SJCRH30 (cell line): ENCODE data around the gene SERPIND1. TPM values are rescaled to one million over a fixed set of nuclear protein-coding genes. Genes with fewer than 3 reads are reported as not detected.
"Not testable (repeated sequence)": the region's sequence is repeated elsewhere in the genome, so short reads cannot be mapped to it uniquely, and the experiment has no call there.

Experiments used
- DNase-seq, 2 experiments: peaks; one replicate each; pipeline ENCODE4 v3.0.0-alpha.2; 2015 to 2020
- H3K27ac ChIP-seq: fragments of 250-450 bp; sonication (Bioruptor Pico); 2 replicates; pipeline ENCODE4 v1.5.1; 2020; ENCODE audit warnings: mild to moderate bottlenecking, moderate library complexity
- H3K27me3 ChIP-seq: fragments of 250-450 bp; sonication (Bioruptor Pico); 2 replicates; pipeline ENCODE4 v1.5.1; 2020; ENCODE audit warnings: mild to moderate bottlenecking, moderate library complexity
- H3K36me3 ChIP-seq: fragments of 250-450 bp; sonication (Bioruptor Pico); 2 replicates; pipeline ENCODE4 v1.5.1; 2020; ENCODE audit warnings: mild to moderate bottlenecking, moderate library complexity
- H3K4me1 ChIP-seq: fragments of 250-450 bp; sonication (Bioruptor Pico); 2 replicates; pipeline ENCODE4 v1.5.1; 2020; ENCODE audit warnings: mild to moderate bottlenecking, moderate library complexity
- H3K4me3 ChIP-seq: fragments of 250-450 bp; sonication (Bioruptor Pico); 2 replicates; pipeline ENCODE4 v1.5.1; 2020; ENCODE audit warnings: mild to moderate bottlenecking, moderate library complexity
- H3K9me3 ChIP-seq: fragments of 250-450 bp; sonication (Bioruptor Pico); replicated peaks from 2 replicates; pipeline ENCODE4 v1.5.1; 2020; ENCODE audit warnings: mild to moderate bottlenecking, moderate library complexity
- total RNA-seq: library from RNA; depleted of rRNA; stranded (reverse); fragments of >200 nt; shearing (Covaris generic); gene quantifications from 2 replicates; pipeline ENCODE4 v1.2.3, GENCODE V29; 2014; rRNA removed

SERPIND1 gene
- total RNA-seq, 1 experiment from 2014 or later = 0.04 TPM

- Histone ChIP-seq H3K9me3 (no peaks in the 10 kb centered on the region), H3K27me3 (no peaks in the 10 kb centered on the region), H3K4me3 (no peak overlapping the region), H3K36me3 (peaks cover 25% of the 10 kb centered on the region), H3K27ac (no peak overlapping the region), H3K4me1 (no peaks in the 10 kb centered on the region)
- DNase-seq = no peak
Measured at GRCh38 chr22:20819471-20819870, 45.6 kb downstream of the SERPIND1 start.

DNA sequence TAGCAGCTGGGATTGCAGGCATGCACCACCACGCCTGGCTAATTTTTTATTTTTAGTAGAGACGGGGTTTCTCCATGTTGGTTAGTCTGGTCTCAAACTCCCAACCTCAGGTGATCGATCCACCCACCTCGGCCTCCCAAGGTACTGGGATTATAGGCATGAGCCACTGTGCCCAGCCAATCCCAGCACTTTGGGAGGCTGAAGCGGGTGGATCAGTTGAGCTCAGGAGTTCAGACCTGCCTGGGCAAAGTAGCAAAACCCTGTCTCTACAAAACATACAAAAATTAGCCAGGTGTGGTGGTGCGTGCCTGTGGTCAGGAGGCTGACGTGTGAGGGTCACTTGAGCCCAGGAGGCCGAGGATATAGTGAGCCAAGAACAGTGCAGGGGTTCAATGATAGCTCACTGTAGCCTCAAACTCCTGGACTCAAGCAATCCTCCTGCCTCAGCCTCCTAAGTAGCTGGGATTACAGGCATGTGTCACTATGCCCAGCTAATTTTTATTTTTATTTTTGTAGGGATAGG, 47.9 kb downstream of the SERPIND1 start:
- not testable (repeated sequence) for DNase-seq, H3K4me1 ChIP-seq, H3K27ac ChIP-seq, H3K9me3 ChIP-seq, H3K27me3 ChIP-seq, H3K4me3 ChIP-seq
- H3K36me3 ChIP-seq = peaks cover 22% of the 10 kb centered on the region

DNA sequence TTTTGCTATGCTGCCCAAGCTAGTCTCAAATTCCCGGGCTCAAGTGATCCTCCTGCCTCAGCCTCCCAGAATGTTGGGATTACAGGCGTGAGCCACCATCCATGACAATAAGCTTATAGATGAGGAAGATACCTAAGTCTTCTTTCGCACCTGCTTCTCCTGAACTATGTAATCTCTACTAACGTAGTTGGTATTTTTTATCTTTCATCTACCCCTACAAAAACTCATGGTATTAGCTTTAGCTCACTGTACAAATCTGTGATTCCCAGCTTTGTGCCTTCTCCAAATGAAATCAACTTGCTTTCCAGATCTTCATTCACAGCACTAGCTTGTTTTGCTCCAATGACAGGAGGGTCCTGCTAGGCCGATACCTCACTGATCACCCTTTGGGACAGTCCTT, 48.3 kb downstream of the SERPIND1 start:
- Histone ChIP-seq H3K9me3 (no peaks in the 10 kb centered on the region), H3K27me3 (no peaks in the 10 kb centered on the region), H3K4me1 (no peaks in the 10 kb centered on the region), H3K27ac (no peak overlapping the region), H3K4me3 (no peak overlapping the region), H3K36me3 (peaks cover 17% of the 10 kb centered on the region)
- DNase-seq = no peak

DNA sequence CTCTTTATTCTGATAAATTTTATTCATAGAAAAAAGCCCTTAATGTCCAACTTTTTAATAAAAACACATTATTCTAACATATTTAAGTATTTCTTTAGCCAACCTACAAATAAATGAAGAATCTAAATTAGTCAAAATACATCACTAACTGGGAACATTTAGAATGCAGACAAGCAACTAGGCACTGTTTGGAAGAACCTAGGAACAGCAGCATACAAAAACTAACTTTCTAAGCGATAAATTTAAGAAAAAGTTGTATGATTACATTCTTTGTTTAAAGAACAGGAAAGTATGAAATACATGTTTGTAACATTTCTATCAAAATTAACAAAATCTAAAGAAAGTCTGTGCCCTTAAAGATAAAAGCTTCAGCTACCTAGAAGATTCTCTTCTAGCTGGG, 49.4 kb downstream of the SERPIND1 start:
- Histone ChIP-seq H3K27ac (no peak overlapping the region), H3K4me1 (no peaks in the 10 kb centered on the region), H3K36me3 (peaks cover 17% of the 10 kb centered on the region), H3K27me3 (no peaks in the 10 kb centered on the region), H3K4me3 (no peak overlapping the region), H3K9me3 (no peaks in the 10 kb centered on the region)
- DNase-seq = no peak

DNA sequence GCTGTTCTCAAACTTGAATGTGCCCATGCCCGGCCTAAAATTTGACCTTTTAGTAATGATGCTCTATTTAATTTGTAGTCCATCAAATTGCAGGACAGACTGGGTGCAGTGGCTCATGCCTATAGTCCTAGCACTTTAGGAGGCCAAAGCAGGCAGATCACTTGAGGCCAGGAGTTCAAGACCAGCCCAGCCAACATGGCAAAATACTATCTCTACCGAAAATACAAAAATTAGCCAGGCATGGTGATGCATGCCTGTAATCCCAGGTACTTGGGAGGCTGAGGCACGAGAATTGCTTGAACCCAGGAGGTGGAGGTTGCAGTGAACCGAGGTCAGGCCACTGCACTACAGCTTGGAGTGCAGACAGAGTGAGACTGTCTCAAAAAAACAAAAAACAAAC, 51.3 kb downstream of the SERPIND1 start:
- peaks cover 15% of the 10 kb centered on the region for H3K36me3 ChIP-seq
- not testable (repeated sequence) for H3K9me3 ChIP-seq, H3K27ac ChIP-seq, H3K4me1 ChIP-seq, H3K4me3 ChIP-seq, H3K27me3 ChIP-seq, DNase-seq

DNA sequence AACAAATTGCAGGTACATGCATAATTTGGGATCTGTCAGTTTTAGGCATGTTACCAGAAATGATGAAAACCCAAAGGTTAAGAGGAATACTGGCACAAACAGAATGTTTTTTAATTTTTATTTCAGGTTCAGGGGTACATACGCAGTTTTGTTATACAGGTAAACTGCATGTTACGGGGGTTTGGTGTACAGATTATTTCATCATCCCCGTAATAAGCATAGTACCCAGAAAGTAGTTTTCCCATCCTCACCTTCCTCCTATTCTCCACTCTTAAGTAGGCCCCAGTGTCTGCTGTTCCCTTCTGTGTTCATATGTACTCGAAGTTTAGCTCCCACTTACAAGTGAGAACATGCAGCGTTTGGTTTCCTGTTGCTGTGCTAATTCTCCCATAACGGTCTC, 51.7 kb downstream of the SERPIND1 start:
- no peak overlapping the region for H3K4me3 ChIP-seq
- H3K27ac ChIP-seq = no peak overlapping the region
- H3K36me3 ChIP-seq = peaks cover 18% of the 10 kb centered on the region
- H3K27me3 ChIP-seq = no peaks in the 10 kb centered on the region
- no peaks in the 10 kb centered on the region for H3K4me1 ChIP-seq
- DNase-seq = no peak
- no peaks in the 10 kb centered on the region for H3K9me3 ChIP-seq

- not testable (repeated sequence) for H3K27me3 ChIP-seq, H3K4me1 ChIP-seq, H3K4me3 ChIP-seq, H3K9me3 ChIP-seq, DNase-seq, H3K27ac ChIP-seq
- peaks cover 25% of the 10 kb centered on the region for H3K36me3 ChIP-seq
Measured at GRCh38 chr22:20826373-20827152, 52.6 kb downstream of the SERPIND1 start.

DNA sequence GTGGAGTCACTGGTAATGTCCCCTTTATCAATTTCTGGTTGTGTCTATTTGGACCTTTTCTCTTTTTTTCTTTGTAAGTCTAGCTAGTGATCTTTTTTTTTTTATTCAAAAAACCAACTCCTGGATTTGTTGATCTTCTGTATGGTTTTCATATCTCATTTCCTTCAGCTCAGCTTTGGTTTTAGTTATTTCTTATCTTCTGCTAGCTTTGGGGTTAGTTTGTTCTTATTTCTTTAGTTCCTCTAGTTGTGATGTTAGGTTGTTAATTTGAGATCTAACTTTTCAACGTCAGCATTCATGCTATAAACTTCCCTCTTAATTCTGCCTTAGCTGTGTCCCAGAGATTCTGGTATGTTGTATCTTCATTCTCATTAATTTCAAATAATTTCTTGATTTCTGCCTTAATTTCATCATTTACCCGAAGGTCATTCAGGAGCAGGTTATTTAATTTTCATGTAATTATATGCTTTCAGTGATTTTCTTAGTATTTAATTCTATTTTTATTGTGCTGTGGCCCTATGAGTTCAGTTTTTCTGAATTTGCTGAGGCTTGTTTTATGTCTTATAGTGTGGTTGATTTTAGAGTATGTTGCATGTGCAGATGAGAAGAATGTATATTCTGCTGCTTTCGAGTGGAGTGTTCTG, 55.7 kb downstream of the SERPIND1 start:
- no peaks in the 10 kb centered on the region for H3K27me3 ChIP-seq
- H3K9me3 ChIP-seq = no peaks in the 10 kb centered on the region
- H3K4me1 ChIP-seq = no peaks in the 10 kb centered on the region
- H3K27ac ChIP-seq = no peak overlapping the region
- H3K4me3 ChIP-seq = no peak overlapping the region
- H3K36me3 ChIP-seq = peaks cover 40% of the 10 kb centered on the region
- no peak for DNase-seq

GRCh38 chr22:20833225-20833665, 59.3 kb downstream of the SERPIND1 start:
- H3K27ac ChIP-seq = no peak overlapping the region
- no peaks in the 10 kb centered on the region for H3K4me1 ChIP-seq
- no peak for DNase-seq
- H3K36me3 ChIP-seq = peaks cover 39% of the 10 kb centered on the region
- no peaks in the 10 kb centered on the region for H3K27me3 ChIP-seq
- no peak overlapping the region for H3K4me3 ChIP-seq
- H3K9me3 ChIP-seq = no peaks in the 10 kb centered on the region

DNA sequence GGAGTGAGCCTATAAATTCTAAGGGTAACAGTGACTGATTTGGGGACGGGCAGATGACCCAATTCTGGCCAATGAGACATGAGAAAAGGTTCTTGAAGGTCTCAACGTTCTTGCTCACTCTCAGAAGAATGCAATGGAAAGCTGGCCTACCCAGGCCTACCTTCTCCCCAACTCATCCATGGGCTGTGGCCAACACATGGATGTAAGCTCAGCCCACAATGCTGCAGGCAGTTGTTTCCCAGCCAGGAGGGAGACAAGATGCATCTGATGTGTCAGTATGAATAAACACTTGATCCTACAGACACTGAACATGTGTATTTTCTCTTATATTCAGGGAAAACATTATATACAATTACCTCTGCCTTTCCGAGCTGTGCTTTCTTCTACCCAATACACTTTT, 60.3 kb downstream of the SERPIND1 start:
- Histone ChIP-seq H3K4me1 (no peaks in the 10 kb centered on the region), H3K9me3 (no peaks in the 10 kb centered on the region), H3K27me3 (no peaks in the 10 kb centered on the region), H3K27ac (no peak overlapping the region), H3K4me3 (no peak overlapping the region), H3K36me3 (peaks cover 34% of the 10 kb centered on the region)
- DNase-seq = no peak

DNA sequence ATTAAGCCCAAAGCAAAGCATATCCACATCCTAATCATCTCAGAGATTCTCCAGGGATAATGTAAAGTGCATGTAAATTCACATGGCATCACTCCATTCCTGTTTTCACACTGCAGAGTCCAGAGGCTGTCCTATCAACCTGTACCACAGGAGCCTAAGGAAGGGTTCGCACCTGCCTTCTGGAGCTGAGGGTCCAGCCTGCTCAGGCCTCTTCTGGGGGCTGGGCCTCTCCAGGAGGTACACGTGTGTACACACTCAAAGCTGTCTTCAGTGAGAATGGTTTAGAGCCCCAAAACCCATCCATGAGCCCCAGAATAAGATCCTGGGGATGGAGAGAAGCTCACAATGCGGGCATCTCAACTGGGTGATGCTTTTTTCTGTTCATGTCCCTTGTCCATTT, 60.8 kb downstream of the SERPIND1 start:
- peaks cover 34% of the 10 kb centered on the region for H3K36me3 ChIP-seq
- no peaks in the 10 kb centered on the region for H3K9me3 ChIP-seq
- H3K27me3 ChIP-seq = no peaks in the 10 kb centered on the region
- no peak overlapping the region for H3K4me3 ChIP-seq
- DNase-seq = no peak
- no peak overlapping the region for H3K27ac ChIP-seq
- H3K4me1 ChIP-seq = no peaks in the 10 kb centered on the region

Other genes with a start within 250 kb of the SERPIND1 start
- gene PI4KA, start 84.7 kb downstream of the SERPIND1 start, total RNA-seq = 39.6 and 40.5 TPM in 2 replicates
- gene SNAP29, start 84.9 kb downstream of the SERPIND1 start, total RNA-seq = 15.5 and 17.7 TPM in 2 replicates
- gene CRKL, start 143.3 kb downstream of the SERPIND1 start, total RNA-seq = 81.7 and 85.6 TPM in 2 replicates
- 0.20 TPM in 1 of 2 replicates, not detected in the other for gene AIFM3, start 193.1 kb downstream of the SERPIND1 start, total RNA-seq
- gene LZTR1, start 208.2 kb downstream of the SERPIND1 start, total RNA-seq = 24.5 and 39.9 TPM in 2 replicates
- 42.1 and 47.8 TPM in 2 replicates for gene THAP7, start 228.0 kb downstream of the SERPIND1 start, total RNA-seq
- gene P2RX6, start 241.1 kb downstream of the SERPIND1 start, total RNA-seq = 10.0 and 11.3 TPM in 2 replicates